ENCODE measurements around the gene PPP6R1. TPM values are rescaled to one million over a fixed set of nuclear protein-coding genes. Genes with fewer than 3 reads are reported as not detected.

The PPP6R1 gene
- total and polyA plus RNA-seq, 8 donors: 19.5 to 112 (median 50.8) TPM

DNA sequence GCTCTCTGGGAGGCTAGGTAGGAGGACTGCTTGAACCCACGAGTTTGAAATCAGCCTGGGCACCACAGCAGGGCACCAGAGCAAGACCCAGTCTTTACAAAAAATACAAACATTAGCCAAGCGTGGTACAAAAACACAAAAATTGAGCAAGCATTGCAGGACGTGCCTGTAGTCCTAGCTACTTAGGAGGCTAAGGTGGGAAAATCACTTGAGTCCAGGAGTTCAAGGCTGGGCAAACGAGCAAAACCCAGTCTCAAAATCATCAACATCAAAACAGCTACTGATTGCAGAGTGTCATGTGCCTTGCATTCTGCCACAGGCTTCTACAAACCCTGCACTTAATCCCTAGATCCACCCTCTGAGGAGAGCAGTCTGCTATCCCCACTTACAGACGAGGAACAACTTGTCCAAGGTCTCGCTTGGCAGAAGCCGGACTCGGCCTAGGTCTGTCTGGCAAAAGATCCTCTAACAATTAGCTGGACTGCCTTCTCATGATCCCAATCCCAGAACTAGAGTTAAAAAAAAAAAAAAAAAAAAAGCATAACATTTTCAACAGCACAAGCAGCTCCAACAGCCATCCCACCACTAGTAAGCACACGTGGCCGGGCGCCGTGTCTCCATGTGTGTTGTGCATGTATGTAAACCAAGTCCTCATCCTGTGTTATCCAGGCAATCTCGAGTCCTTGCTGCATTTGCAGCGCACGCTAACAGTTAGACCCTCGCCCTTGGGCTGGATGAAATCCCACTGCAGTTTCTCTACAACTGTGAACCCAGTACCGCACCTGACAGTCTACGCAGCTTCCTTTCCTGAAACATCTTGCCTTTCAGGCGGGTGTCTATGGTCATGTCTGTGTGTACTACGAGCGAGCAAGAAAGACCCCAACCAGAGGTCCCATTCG, 2.0 kb downstream of the PPP6R1 start:
- intact Hi-C loops (cut with DNase I; ENCODE audit: low total_unique reads): no loop called here
- H3K4me3 ChIP-seq: peak overlapping the region; percentile 66 to 98 (median 93)
- no peak for DNase-seq
- TF ChIP-seq, protein P1, sequence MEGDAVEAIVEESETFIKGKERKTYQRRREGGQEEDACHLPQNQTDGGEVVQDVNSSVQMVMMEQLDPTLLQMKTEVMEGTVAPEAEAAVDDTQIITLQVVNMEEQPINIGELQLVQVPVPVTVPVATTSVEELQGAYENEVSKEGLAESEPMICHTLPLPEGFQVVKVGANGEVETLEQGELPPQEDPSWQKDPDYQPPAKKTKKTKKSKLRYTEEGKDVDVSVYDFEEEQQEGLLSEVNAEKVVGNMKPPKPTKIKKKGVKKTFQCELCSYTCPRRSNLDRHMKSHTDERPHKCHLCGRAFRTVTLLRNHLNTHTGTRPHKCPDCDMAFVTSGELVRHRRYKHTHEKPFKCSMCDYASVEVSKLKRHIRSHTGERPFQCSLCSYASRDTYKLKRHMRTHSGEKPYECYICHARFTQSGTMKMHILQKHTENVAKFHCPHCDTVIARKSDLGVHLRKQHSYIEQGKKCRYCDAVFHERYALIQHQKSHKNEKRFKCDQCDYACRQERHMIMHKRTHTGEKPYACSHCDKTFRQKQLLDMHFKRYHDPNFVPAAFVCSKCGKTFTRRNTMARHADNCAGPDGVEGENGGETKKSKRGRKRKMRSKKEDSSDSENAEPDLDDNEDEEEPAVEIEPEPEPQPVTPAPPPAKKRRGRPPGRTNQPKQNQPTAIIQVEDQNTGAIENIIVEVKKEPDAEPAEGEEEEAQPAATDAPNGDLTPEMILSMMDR (IDR thresholded peaks at IDR 0.05): no peak
- no peak for TF ChIP-seq EP300 (IDR thresholded peaks at IDR 0.05)
- no peak for TF ChIP-seq POLR2AphosphoS5 (IDR thresholded peaks at IDR 0.05)
- no peak for TF ChIP-seq POLR2A (IDR thresholded peaks at IDR 0.05)
- H3K27me3 ChIP-seq: no peaks in the 10 kb centered on the region
- H3K27ac ChIP-seq: peak overlapping the region in 4 of 5 donors; percentile 92 to 95 (median 92)
- peaks cover 58 to 71% (median 70%) of the 10 kb centered on the region in 4 donors for H3K4me1 ChIP-seq
- peaks cover 0 to 8% (median under 1%) of the 10 kb centered on the region in 4 donors for H3K36me3 ChIP-seq
- no peaks in the 10 kb centered on the region for H3K9me3 ChIP-seq
- 29 to 35% (median 32%) methylated on average over 22 of the region's 22 CpGs for WGBS, 5 donors

DNA sequence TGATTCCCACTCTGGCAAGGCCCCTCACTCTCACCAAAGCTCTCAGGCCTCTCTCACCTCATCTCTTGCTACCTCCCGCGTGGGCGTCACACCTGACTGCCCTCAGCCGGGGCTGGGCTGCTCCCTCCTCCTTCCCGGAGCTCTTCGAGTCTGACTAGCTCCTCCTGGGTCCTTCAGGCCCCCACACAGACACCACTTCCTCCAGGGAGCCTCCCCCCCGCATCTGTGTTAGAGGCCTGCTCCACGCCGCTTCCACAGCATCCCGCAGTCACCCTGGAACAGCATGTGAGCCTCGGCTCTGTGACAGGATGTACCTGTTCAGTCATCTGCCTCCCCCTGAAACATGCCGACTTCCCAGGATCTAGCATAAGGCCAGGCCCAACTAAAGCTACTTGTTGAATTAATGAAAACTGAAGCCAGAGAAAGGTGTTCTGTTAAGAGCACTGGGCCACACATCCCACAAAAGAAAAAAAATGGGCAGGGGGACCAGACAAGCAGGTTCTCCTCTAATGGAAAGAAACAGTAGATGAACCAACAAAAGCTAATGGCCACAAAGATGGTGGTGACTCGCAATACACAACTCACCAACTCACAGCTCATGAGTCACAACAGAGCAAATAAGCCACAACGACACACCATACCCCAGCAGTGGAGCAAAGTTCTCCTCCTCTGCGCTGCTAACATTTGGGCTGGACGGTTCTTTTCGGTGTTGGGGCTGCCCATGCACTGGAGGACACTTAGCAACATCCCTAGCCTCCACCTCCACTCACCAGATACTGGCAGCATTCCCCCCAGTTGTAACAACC, 3.0 kb downstream of the PPP6R1 start:
- peaks cover 65 to 81% (median 79%) of the 10 kb centered on the region in 4 donors for H3K4me1 ChIP-seq
- peak overlapping the region; percentile 16 to 93 (median 74) for H3K27ac ChIP-seq
- DNase-seq: peak; percentile 33 to 46
- peak in 2 of 3 donors; percentile 12 to 69 for TF ChIP-seq POLR2AphosphoS5 (IDR thresholded peaks at IDR 0.05)
- TF ChIP-seq EP300 (IDR thresholded peaks at IDR 0.05): no peak
- no peaks in the 10 kb centered on the region for H3K9me3 ChIP-seq
- intact Hi-C loops (cut with DNase I; ENCODE audit: low total_unique reads): no loop called here
- no peaks in the 10 kb centered on the region for H3K27me3 ChIP-seq
- H3K36me3 ChIP-seq: peaks cover 0 to 8% (median 3%) of the 10 kb centered on the region in 4 donors
- 42 to 53% (median 44%) methylated on average over 17 of the region's 17 CpGs for WGBS, 5 donors
- peak overlapping the region; percentile 66 to 98 (median 93) for H3K4me3 ChIP-seq

DNA sequence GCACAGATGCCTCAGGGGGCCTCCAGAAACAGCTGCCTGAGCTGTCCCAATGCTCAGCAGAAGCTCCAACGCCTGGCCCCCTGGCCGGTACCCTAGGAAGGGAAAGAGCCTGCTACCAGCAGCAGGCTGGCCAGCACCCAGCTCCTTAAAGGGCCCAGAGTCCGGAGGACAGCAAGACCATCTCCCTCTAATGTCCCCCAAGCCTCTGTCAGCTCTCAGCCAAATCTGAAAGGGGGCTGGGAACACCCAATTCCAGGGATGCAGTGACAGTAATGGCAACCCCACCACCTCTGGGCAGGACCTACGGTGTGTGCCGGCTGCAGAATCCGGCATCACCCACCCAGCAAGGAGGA, 4.2 kb downstream of the PPP6R1 start:
- WGBS, 5 donors: 52 to 74% (median 68%) methylated on average over 4 to 6 of the region's 6 CpGs
- peak overlapping the region; percentile 20 to 90 (median 49) for H3K4me3 ChIP-seq
- H3K9me3 ChIP-seq: no peaks in the 10 kb centered on the region
- peaks cover 0 to 16% (median 11%) of the 10 kb centered on the region in 4 donors for H3K36me3 ChIP-seq
- DNase-seq: no peak
- H3K27me3 ChIP-seq: no peaks in the 10 kb centered on the region
- H3K27ac ChIP-seq: peak overlapping the region; percentile 7 to 93 (median 74)
- no peak for TF ChIP-seq POLR2A (IDR thresholded peaks at IDR 0.05)
- TF ChIP-seq POLR2AphosphoS5 (IDR thresholded peaks at IDR 0.05): no peak
- no peak for TF ChIP-seq EP300 (IDR thresholded peaks at IDR 0.05)
- TF ChIP-seq, protein P1 (IDR thresholded peaks at IDR 0.05): no peak
- peaks cover 60 to 87% (median 86%) of the 10 kb centered on the region in 4 donors for H3K4me1 ChIP-seq
- intact Hi-C loops (cut with DNase I; ENCODE audit: low total_unique reads): no loop called here

DNA sequence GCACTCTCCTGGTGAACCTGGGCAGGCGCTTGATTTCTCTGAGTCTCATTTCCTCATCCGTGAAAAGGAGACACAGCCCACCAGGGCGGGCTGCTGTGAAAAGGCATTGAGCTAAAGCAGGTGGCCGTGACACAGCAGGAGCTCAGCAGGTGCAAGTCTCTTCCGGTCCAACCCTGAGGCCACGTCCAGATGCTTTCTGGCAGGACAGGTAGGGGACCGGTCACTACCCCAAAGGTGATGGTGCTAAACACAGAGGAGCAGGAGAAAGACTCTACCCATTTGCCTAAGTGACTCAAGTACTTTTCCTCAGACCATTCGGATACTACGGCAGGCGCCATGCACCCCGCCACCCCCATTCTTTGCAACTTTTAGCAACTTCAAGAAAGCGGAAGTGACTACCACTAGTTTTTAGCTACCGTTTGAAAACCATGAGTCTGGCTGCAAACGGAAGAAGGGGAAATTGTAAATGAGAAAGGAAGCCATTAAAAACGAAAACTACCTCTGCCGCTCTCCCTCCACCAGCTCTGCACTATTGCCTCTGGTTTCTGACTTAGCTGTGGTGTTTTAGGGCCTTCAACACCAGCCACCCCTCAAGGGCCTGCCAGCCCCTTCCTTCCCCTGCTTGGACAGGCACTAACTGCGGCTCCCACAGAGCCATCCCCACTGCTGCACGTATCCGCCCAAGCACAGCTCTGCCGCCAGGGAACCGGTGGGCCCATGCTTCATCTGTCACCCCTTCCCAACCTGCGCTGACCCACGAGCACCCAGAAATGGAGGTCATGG, 4.8 kb downstream of the PPP6R1 start:
- intact Hi-C loops (cut with DNase I; ENCODE audit: low total_unique reads): no loop called here
- peak; percentile 45 to 60 for DNase-seq
- peaks cover 0 to 17% (median 11%) of the 10 kb centered on the region in 4 donors for H3K36me3 ChIP-seq
- peak overlapping the region; percentile 20 to 90 (median 49) for H3K4me3 ChIP-seq
- H3K4me1 ChIP-seq: peaks cover 63 to 89% (median 88%) of the 10 kb centered on the region in 4 donors
- H3K27me3 ChIP-seq: no peaks in the 10 kb centered on the region
- H3K27ac ChIP-seq: peak overlapping the region; percentile 22 to 93 (median 74)
- no peaks in the 10 kb centered on the region for H3K9me3 ChIP-seq
- 58 to 70% (median 69%) methylated on average over 23 of the region's 23 CpGs for WGBS, 5 donors
- TF ChIP-seq POLR2A (IDR thresholded peaks at IDR 0.05) (no peak), POLR2AphosphoS5 (IDR thresholded peaks at IDR 0.05) (no peak), EP300 (IDR thresholded peaks at IDR 0.05) (no peak)
- TF ChIP-seq, protein P1 (IDR thresholded peaks at IDR 0.05): no peak

All from stomach (tissue), 9 donors.